A673 (cell line): Measurements from ENCODE around the gene CASP7. TPM values are rescaled to one million over a fixed set of nuclear protein-coding genes. Genes with fewer than 3 reads are reported as not detected.
A peak's percentile ranks its signal among the peaks of the same experiment; 100 is the strongest.

ENCODE experiments used
- BruUV-seq: library from RNA; stranded (reverse); fragments of 400-500 nt; replicated peaks from 2 replicates; lab custom pipeline; 2021; lab: Mats Ljungman, UMichigan
- CTCF ChIA-PET: fragments of 300-600 bp; sonication (Branson Sonifier 250); formaldehyde crosslinking; loops from one replicate; lab custom pipeline; 2022; ENCODE audit warnings: antibody characterized with exemption; lab: Charles Lee
- POLR2A ChIA-PET: fragments of 300-600 bp; sonication (Branson Sonifier 250); formaldehyde crosslinking; loops from one replicate; lab custom pipeline; 2022; ENCODE audit warnings: antibody characterized with exemption; ENCODE audit not compliant: low non-redundant PET; lab: Charles Lee
- DNase-seq: peaks from one replicate; pipeline ENCODE4 v3.0.0-alpha.2; 2015; ENCODE audit warnings: low spot score
- H3K27ac ChIP-seq: fragments of 200-600 bp; sonication (generic); 2 replicates; pipeline ENCODE4 v1.5.1; 2016; ENCODE audit warnings: mixed run types, low read depth, mild to moderate bottlenecking, mixed read lengths, antibody characterized with exemption, low read length; ENCODE audit not compliant: poor library complexity, severe bottlenecking
- H3K27me3 ChIP-seq: fragments of 200-600 bp; sonication (generic); replicated peaks from 2 replicates; pipeline ENCODE4 v1.6.1; 2017; ENCODE audit warnings: mixed run types, low read depth, mild to moderate bottlenecking, mixed read lengths, antibody characterized with exemption, low read length; ENCODE audit not compliant: insufficient read depth, poor library complexity
- H3K36me3 ChIP-seq: fragments of 200-600 bp; sonication (generic); 2 replicates; pipeline ENCODE4 v1.6.1; 2016; ENCODE audit warnings: mixed run types, mild to moderate bottlenecking, mixed read lengths, antibody characterized with exemption, low read length; ENCODE audit not compliant: insufficient read depth, poor library complexity, severe bottlenecking
- H3K4me1 ChIP-seq: fragments of 200-600 bp; sonication (generic); 2 replicates; pipeline ENCODE4 v1.6.1; 2017; ENCODE audit warnings: mixed run types, mild to moderate bottlenecking, mixed read lengths, antibody characterized with exemption, low read length; ENCODE audit not compliant: insufficient read depth, poor library complexity, severe bottlenecking
- H3K4me3 ChIP-seq: fragments of 200-600 bp; sonication (generic); 2 replicates; pipeline ENCODE4 v1.5.1; 2016; ENCODE audit warnings: low read depth, mixed run types, mild to moderate bottlenecking, mixed read lengths, low read length; ENCODE audit not compliant: poor library complexity, severe bottlenecking
- H3K9me3 ChIP-seq: fragments of 200-600 bp; sonication (generic); 2 replicates; pipeline ENCODE4 v1.6.1; 2016; ENCODE audit warnings: mixed run types, low read depth, mild to moderate bottlenecking, mixed read lengths, antibody characterized with exemption, low read length; ENCODE audit not compliant: poor library complexity, severe bottlenecking
- EZH2 ChIP-seq: fragments of 200-600 bp; sonication (generic); IDR thresholded peaks from 2 replicates; pipeline ENCODE4 v1.6.1; 2017; ENCODE audit warnings: borderline replicate concordance, low read depth, mild to moderate bottlenecking, mixed read lengths, antibody characterized with exemption, low read length; ENCODE audit not compliant: poor library complexity, severe bottlenecking
- intact Hi-C: fragments of 100-400 bp; cut with micrococcal nuclease; formaldehyde crosslinking; loops from one replicate; pipeline ENCODE4 v1.10.0; 2022; ENCODE audit not compliant: unreplicated experiment
- total RNA-seq: library from RNA; stranded (reverse); gene quantifications from 2 replicates; pipeline ENCODE4 v1.2.3, GENCODE V29; 2021
- TF ChIP-seq, protein P1 (sequence below): fragments of 300-800, 200-600 bp; sonication (generic); conservative IDR thresholded peaks from 2 replicates; pipeline ENCODE4 v1.5.1; 2017; ENCODE audit warnings: low read depth, mild to moderate bottlenecking, antibody characterized with exemption, low read length, moderate library complexity, mixed read lengths

Gene CASP7
- total RNA-seq, 1 experiment from 2014 or later, result 57.7 TPM

DNA sequence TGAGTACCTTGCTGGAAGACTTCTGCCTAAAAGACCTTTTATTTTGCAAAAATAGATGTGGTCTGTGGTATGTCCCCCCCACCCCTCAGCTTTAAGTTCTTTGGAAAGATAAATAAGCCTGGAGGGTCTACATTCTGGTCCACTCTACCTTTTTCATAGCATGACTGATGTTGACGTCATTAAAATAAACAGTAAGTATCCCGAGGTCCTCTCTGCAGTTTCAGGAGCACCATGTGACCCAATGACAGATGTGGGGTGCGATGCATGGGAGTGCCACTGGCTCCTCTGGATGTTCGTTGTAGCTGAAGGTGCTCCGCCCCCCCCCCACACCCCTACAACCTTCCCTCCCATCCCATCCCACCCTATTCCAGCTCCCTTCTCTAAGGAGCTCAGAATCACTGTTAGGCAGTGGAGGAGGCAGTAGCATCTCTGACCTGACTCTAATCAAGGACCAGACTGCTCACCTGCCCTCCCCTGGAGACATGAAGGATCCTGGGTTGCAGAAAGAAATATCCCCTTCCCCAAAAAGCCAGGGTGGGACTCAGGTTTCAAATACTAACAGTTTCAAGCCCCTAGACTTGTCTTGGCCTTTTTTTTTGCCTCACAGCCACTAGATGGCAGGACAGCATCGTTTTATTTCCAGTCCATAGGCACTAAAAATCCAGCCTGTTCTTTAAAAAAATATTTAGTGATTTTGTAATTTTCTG lies 25.1 kb downstream of the CASP7 start:
- no peaks in the 10 kb centered on the region for H3K27me3 ChIP-seq
- no peaks in the 10 kb centered on the region for H3K9me3 ChIP-seq
- ChIA-PET POLR2A (no interaction called here), CTCF (interaction anchor here (0.5 to 0.9 kb wide), 6 partner anchors 25 to 1170 kb away, joined by 3 to 8 read pairs (median 4); no protein-coding TSS in a partner anchor)
- intact Hi-C loops, result loop anchor here (1.0 to 10.0 kb wide), 4 partner anchors 144 to 840 kb away; no protein-coding TSS in a partner anchor
- BruUV-seq, result no TSS peak
- TF ChIP-seq, protein P1, sequence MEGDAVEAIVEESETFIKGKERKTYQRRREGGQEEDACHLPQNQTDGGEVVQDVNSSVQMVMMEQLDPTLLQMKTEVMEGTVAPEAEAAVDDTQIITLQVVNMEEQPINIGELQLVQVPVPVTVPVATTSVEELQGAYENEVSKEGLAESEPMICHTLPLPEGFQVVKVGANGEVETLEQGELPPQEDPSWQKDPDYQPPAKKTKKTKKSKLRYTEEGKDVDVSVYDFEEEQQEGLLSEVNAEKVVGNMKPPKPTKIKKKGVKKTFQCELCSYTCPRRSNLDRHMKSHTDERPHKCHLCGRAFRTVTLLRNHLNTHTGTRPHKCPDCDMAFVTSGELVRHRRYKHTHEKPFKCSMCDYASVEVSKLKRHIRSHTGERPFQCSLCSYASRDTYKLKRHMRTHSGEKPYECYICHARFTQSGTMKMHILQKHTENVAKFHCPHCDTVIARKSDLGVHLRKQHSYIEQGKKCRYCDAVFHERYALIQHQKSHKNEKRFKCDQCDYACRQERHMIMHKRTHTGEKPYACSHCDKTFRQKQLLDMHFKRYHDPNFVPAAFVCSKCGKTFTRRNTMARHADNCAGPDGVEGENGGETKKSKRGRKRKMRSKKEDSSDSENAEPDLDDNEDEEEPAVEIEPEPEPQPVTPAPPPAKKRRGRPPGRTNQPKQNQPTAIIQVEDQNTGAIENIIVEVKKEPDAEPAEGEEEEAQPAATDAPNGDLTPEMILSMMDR, result peak; percentile 83
- TF ChIP-seq EZH2, result no peak
- peak overlapping the region; percentile 72 for H3K27ac ChIP-seq
- no peak overlapping the region for H3K4me3 ChIP-seq
- peaks cover 53% of the 10 kb centered on the region for H3K4me1 ChIP-seq
- peak; percentile 80 for DNase-seq
- H3K36me3 ChIP-seq, result peaks cover 7% of the 10 kb centered on the region

DNA sequence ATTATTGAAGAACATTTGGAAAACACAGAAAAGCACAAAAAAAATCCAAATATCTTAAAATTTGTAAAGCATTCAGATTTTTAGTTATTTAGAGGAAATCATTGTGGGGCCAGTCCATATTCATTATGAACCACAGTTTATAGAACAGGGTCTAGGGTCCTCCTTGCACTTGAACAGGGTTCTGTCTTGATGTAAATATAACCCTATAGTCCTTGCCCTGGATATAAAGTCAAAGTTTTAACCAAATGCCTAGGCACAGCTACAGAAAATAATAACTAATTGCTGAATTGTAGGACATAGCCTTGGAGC lies 25.6 kb downstream of the CASP7 start:
- intact Hi-C loops, result loop anchor here (1.0 to 10.0 kb wide), 4 partner anchors 144 to 840 kb away; no protein-coding TSS in a partner anchor
- BruUV-seq, result no TSS peak
- ChIA-PET CTCF (interaction anchor here (0.6 to 0.9 kb wide), 3 partner anchors 25 to 397 kb away, joined by 4 to 7 read pairs (median 5); no protein-coding TSS in a partner anchor), POLR2A (no interaction called here)
- H3K9me3 ChIP-seq, result no peaks in the 10 kb centered on the region
- no peak for DNase-seq
- H3K36me3 ChIP-seq, result peaks cover 2% of the 10 kb centered on the region
- H3K27ac ChIP-seq, result peak overlapping the region; percentile 72
- no peaks in the 10 kb centered on the region for H3K27me3 ChIP-seq
- H3K4me3 ChIP-seq, result no peak overlapping the region
- TF ChIP-seq, protein P1, result no peak
- peaks cover 55% of the 10 kb centered on the region for H3K4me1 ChIP-seq

DNA sequence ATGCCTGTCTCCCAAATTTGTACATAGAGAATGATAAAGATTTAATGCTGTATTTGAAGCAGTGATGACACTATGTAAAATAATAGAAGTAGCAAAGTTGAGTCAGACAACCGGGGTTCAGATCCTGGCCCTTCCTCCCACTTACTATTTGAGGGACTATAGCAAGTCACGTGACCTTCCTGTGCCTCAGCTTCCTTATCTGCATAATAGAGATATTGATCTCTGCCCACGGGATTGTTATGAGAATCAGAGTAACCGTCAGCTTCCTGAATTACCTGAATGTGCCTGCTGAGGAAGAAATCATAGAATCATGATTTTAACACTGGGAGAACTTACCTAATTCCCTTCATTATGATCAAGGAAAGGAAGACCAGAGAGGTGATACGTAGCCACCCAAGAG lies 26.9 kb downstream of the CASP7 start:
- H3K27me3 ChIP-seq, result no peaks in the 10 kb centered on the region
- DNase-seq, result no peak
- no peaks in the 10 kb centered on the region for H3K9me3 ChIP-seq
- no TSS peak for BruUV-seq
- TF ChIP-seq EZH2, result no peak
- TF ChIP-seq, protein P1, result no peak
- intact Hi-C loops, result loop anchor here (5.0 to 10.0 kb wide), 2 partner anchors 341 to 838 kb away; no protein-coding TSS in a partner anchor
- no peaks in the 10 kb centered on the region for H3K36me3 ChIP-seq
- peaks cover 67% of the 10 kb centered on the region for H3K4me1 ChIP-seq
- no peak overlapping the region for H3K4me3 ChIP-seq
- H3K27ac ChIP-seq, result no peak overlapping the region
- CTCF ChIA-PET, result no interaction called here
- POLR2A ChIA-PET, result no interaction called here
